Measurements from ENCODE around the gene NABP1.

Gene NABP1

GRCh38 chr2:191653667-191654391 lies 24.1 kb upstream of the NABP1 start:
- TF ChIP-seq CTCF (IDR thresholded peaks at IDR 0.05), result no peak
- no peaks in the 10 kb centered on the region for H3K9me3 ChIP-seq
- H3K4me1 ChIP-seq (ENCODE audit: control insufficient read depth in 1 of 2, insufficient read depth in 1 of 2, low read depth in 1 of 2, low read length in 1 of 2), result no peaks in the 10 kb centered on the region
- H3K27ac ChIP-seq, result no peak overlapping the region
- H3K27me3 ChIP-seq, result no peaks in the 10 kb centered on the region
- no peaks in the 10 kb centered on the region for H3K36me3 ChIP-seq
- no peak overlapping the region for H3K4me3 ChIP-seq (ENCODE audit: low read depth in 1 of 2, low read length in 1 of 2)

GRCh38 chr2:191656391-191656790 lies 21.5 kb upstream of the NABP1 start:
- Histone ChIP-seq H3K27ac (no peak overlapping the region), H3K36me3 (no peaks in the 10 kb centered on the region), H3K4me3 (ENCODE audit: low read depth in 1 of 2, low read length in 1 of 2) (no peak overlapping the region), H3K9me3 (no peaks in the 10 kb centered on the region), H3K4me1 (ENCODE audit: control insufficient read depth in 1 of 2, insufficient read depth in 1 of 2, low read depth in 1 of 2, low read length in 1 of 2) (peaks cover 0 to 7% of the 10 kb centered on the region in 2 experiments), H3K27me3 (no peaks in the 10 kb centered on the region)
- TF ChIP-seq CTCF (IDR thresholded peaks at IDR 0.05), result no peak

- no peak overlapping the region for H3K4me3 ChIP-seq (ENCODE audit: low read depth in 1 of 2, low read length in 1 of 2)
- no peak overlapping the region for H3K27ac ChIP-seq
- no peak for TF ChIP-seq CTCF (IDR thresholded peaks at IDR 0.05)
- peaks cover 0 to 9% of the 10 kb centered on the region in 2 experiments for H3K4me1 ChIP-seq (ENCODE audit: control insufficient read depth in 1 of 2, insufficient read depth in 1 of 2, low read depth in 1 of 2, low read length in 1 of 2)
- H3K27me3 ChIP-seq, result no peaks in the 10 kb centered on the region
- H3K36me3 ChIP-seq, result no peaks in the 10 kb centered on the region
- H3K9me3 ChIP-seq, result no peaks in the 10 kb centered on the region
These were observed 21.1 kb upstream of the NABP1 start for GRCh38 chr2:191656792-191657191.

- H3K9me3 ChIP-seq, result no peaks in the 10 kb centered on the region
- no peak for TF ChIP-seq CTCF (IDR thresholded peaks at IDR 0.05)
- H3K27ac ChIP-seq, result no peak overlapping the region
- H3K4me1 ChIP-seq (ENCODE audit: control insufficient read depth in 1 of 2, insufficient read depth in 1 of 2, low read depth in 1 of 2, low read length in 1 of 2), result peaks cover 0 to 9% of the 10 kb centered on the region in 2 experiments
- no peaks in the 10 kb centered on the region for H3K36me3 ChIP-seq
- H3K4me3 ChIP-seq (ENCODE audit: low read depth in 1 of 2, low read length in 1 of 2), result no peak overlapping the region
- no peaks in the 10 kb centered on the region for H3K27me3 ChIP-seq
These were observed 20.0 kb upstream of the NABP1 start for GRCh38 chr2:191657977-191658376.

- H3K36me3 ChIP-seq, result no peaks in the 10 kb centered on the region
- H3K4me1 ChIP-seq (ENCODE audit: control insufficient read depth in 1 of 2, insufficient read depth in 1 of 2, low read depth in 1 of 2, low read length in 1 of 2), result peaks cover 0 to 9% of the 10 kb centered on the region in 2 experiments
- TF ChIP-seq CTCF (IDR thresholded peaks at IDR 0.05), result no peak
- no peak overlapping the region for H3K4me3 ChIP-seq (ENCODE audit: low read depth in 1 of 2, low read length in 1 of 2)
- H3K9me3 ChIP-seq, result no peaks in the 10 kb centered on the region
- H3K27me3 ChIP-seq, result no peaks in the 10 kb centered on the region
- H3K27ac ChIP-seq, result no peak overlapping the region
These were observed 18.7 kb upstream of the NABP1 start for GRCh38 chr2:191659198-191659597.

All from neutrophil (primary cell).